Middle frontal gyrus (tissue), 1 donor: ENCODE results near the gene KIAA1671.

Source experiments
- DNase-seq: peaks from one replicate; pipeline ENCODE4 v3.0.0-alpha.2; 2015; ENCODE audit warnings: low spot score; ENCODE audit errors: extremely low spot score

The KIAA1671 gene

GRCh38 chr22:25086902-25087282, 134.4 kb downstream of the KIAA1671 start:
- no peak for DNase-seq

- DNase-seq, result no peak
Measured at GRCh38 chr22:25090225-25090890, 137.8 kb downstream of the KIAA1671 start.

- peak; percentile 62 for DNase-seq
Measured at GRCh38 chr22:25091458-25091857, 138.9 kb downstream of the KIAA1671 start.

- DNase-seq, result no peak
Measured at GRCh38 chr22:25092119-25092518, 139.6 kb downstream of the KIAA1671 start.

GRCh38 chr22:25094579-25094978, 142.1 kb downstream of the KIAA1671 start:
- no peak for DNase-seq

GRCh38 chr22:25095869-25096268, 143.4 kb downstream of the KIAA1671 start:
- DNase-seq, result no peak

GRCh38 chr22:25096638-25097405, 144.3 kb downstream of the KIAA1671 start:
- DNase-seq, result no peak

GRCh38 chr22:25098445-25099081, 146.0 kb downstream of the KIAA1671 start:
- DNase-seq, result no peak

GRCh38 chr22:25099202-25099601, 146.7 kb downstream of the KIAA1671 start:
- no peak for DNase-seq

GRCh38 chr22:25100402-25100801, 147.9 kb downstream of the KIAA1671 start:
- DNase-seq, result no peak

- no peak for DNase-seq
Measured at GRCh38 chr22:25100948-25101347, 148.4 kb downstream of the KIAA1671 start.

GRCh38 chr22:25101501-25101900, 149.0 kb downstream of the KIAA1671 start:
- no peak for DNase-seq

- DNase-seq, result no peak
Measured at GRCh38 chr22:25101986-25102385, 149.5 kb downstream of the KIAA1671 start.

- DNase-seq, result no peak
Measured at GRCh38 chr22:25102722-25103121, 150.2 kb downstream of the KIAA1671 start.

GRCh38 chr22:25104367-25104766, 151.9 kb downstream of the KIAA1671 start:
- no peak for DNase-seq

GRCh38 chr22:25105817-25106650, 153.5 kb downstream of the KIAA1671 start:
- DNase-seq, result no peak

GRCh38 chr22:25109878-25110595, 157.5 kb downstream of the KIAA1671 start:
- no peak for DNase-seq

GRCh38 chr22:25110596-25110845, 158.0 kb downstream of the KIAA1671 start:
- no peak for DNase-seq

GRCh38 chr22:25110846-25111578, 158.5 kb downstream of the KIAA1671 start:
- DNase-seq, result no peak
